Middle frontal gyrus (tissue), 1 donor: ENCODE measurements around the gene HELZ.

Source experiments
- DNase-seq: peaks from one replicate; pipeline ENCODE4 v3.0.0-alpha.2; 2015; ENCODE audit warnings: low spot score; ENCODE audit errors: extremely low spot score

HELZ gene

DNA sequence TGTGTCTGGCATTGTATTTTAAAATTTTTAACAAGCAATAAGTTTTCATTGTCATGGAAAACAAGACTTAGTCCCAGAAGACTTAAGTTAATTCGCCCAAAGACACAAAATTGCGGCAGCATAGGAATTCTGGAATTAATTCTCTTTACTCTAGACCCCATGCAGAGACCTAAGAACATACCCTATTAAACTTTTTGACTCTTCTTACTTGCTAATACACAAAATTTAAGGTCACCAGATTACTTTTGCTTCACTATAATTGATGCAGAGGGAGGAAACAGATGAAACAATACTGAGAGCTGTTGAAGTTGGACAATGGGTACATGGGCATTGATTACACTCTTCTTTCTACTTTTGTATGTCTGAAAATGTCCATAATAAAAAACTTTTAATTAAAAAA, 12.6 kb downstream of the HELZ start:
- DNase-seq, result no peak

DNA sequence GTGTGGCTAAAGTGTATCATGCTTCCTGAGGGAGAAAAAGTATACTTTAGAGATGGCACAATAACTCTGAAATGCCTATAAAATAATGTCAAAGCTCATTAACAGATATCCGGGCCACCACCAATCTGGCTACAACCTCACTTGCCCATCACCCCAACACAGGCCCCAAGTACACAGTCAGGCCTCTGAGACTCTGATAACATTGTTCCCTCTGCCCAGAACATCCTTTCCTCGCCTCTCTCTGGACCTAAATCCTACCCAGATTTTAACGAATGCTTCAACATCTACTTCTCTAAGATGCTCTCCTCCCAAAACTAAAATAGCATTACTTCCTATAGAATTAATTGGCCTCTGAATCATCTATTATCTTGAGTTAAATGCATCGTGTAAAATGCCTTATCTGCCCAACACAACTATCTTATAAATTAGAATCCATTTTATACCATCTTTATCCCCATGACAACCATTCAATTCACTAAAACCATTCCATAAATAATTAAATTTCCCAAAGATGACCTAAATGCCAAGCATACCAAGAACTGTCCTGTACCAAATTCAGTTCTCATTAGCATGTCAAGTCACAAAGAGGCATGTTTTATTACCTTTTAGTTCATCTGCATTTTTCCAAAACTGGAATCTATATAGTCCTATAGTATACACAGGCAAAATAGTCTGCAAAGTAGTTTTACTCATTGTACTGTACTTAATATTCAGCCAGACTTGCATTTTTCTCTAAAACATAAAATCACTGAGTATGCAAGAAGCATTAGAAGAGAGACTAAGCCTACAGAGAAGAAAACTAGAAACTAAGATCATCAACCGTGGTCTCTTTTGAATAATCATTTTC, 15.7 kb downstream of the HELZ start:
- DNase-seq, result no peak

DNA sequence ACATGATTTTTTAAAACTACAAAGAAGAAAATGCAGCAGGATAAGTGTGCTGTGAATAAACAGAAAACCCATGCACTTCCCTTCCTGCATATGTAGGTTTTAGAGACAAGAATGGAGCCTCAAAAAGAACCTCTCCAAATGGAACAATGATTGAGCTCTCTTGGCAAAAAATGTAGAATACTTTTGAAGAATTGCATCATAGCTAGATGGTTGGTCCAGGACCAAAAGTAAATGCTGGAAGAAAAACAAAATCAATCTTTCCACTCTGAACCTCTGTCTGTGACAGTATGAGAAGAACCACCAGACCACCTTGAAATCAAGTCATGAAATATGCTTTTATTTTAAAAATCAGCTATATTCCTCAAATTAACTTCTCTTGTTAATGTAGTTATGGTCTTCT, 17.5 kb downstream of the HELZ start:
- DNase-seq, result no peak

DNA sequence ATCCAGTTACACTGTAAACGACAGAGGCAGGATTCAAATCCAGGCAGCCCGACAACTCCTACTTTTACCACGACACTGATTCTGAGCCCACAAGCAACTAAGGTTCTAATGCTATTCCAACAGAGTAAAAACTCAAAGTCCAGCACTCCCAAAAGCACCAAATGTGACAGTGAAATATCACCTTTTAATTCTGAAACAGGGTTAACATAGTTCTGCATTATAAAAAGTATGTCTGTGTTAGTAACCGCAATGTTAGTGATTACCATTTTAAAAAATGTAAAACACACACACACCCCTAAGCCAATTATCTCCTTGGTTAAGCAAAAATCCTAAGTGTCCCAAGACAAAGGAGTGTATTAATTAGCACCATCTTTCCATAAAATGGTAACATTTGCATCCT, 19.7 kb downstream of the HELZ start:
- DNase-seq, result no peak

DNA sequence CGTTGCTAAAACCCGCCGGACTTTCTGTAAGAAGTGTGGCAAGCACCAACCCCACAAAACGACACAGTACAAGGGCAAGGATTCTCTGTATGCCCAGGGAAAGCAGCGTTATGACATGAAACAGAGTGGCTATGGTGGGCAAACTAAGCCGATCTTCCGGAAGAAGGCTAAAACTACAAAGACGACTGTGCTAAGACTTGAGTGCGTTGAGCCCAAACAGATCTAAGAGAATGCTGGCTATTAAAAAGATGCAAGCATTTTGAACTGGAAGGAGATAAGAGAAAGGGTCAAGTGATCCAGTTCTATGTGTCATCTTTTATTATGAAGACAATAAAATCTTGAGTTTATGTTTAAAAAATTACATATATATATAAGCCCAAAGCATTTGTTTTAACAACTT, 20.3 kb downstream of the HELZ start:
- DNase-seq, result no peak

DNA sequence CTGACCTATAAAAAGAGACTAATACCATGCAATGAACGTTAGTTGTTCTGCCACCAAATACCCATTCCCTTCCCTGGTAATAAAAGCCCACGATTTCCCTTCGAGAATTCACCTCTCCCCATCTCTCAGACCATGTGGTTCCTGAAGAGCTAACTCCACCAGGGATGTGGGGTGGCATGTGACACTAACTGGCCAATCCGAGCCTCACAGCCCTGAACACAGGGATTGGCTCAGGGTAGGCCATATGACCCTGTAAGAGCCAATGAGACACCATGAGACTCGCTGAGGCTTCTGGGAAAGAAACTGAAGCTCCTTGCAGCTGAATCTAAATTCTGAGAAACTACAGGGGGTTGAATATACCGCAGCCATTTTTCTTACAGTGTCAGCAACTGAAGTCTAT, 21.1 kb downstream of the HELZ start:
- DNase-seq, result no peak

DNA sequence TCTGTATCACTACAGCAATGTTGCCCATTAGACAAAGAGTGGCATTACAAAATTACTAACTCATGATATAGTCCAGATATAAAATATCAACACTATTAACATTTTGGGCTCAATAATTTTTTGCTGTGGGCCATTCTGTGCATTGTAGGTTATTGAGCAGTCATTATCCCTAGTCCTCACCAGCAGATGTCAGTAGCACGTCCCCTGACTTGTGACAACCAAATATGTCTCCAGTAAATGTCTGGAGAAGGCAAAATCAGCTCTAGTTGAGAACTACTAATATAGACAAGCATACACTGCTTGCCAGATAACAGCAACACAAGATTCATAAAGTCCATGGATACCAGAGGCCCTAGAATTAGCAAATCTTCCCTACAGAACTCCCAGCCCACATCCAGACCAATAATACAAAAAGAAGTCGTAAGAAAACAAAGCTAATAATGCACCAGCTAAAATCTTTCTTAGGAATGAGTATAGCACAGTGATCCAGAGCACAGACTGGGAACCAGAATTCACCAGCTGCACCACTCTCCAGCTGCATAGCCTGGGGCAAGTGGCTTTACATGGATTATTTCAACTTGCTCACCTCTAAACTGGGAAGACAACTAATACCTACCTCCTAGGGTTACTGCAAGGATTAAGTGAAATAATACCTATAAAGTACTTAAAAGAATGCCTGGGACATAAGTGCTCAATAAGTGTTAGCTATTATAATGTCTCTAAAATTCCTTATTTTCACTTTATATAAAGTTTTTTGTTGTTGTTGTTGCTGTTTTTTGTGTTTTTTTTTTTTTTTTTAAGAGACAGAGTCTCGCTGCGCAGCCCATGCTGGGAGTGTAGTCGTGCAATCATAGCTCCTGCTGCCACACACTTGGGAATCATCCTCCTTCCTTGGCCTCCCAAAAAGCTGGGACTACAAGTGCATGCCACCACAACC, 23.7 kb downstream of the HELZ start:
- no peak for DNase-seq

DNA sequence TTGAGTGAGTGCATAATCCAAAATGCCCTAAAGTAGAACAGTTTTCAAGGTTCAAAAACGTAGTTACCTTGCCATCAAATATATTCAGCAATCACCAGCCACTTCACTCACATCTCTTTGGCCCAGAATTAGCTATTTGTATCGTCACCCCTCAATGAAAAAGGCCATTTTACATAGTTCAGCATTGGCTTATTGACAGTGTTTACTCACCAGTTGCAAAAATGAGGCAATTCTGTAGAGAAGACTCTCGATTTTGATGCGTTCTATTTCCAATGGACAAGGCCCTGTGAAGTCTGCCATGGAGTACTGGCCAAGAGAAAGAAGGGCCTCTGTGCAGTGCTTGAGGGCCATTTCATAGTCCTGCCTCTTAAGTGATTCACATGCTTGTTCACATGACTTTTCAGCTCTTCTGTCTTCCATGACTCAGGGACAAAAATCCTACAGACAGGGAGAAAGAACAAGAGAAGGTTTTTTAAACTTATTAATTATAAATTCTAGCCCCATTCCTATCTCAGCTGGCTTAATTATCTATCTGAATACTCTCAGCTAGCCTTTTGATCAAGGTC, 26.5 kb downstream of the HELZ start:
- no peak for DNase-seq

DNA sequence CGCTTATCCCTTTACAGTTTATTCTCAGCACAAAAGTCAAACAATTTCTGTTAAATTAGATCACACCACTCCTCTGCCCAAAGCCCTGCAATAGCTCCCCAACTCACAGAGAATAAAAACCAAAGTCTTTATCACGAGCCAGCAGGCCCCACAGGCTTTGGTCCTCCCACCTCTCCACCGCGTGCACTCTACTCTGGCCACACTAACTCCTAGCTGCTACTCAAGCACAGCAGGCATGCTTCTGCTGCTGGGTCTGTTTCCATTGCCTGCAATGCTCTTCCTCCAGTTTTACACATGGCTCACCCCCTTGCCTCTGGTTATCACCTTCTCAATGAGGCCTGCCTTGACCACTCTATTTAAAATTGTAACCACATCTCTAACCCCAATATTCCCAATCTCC, 27.6 kb downstream of the HELZ start:
- no peak for DNase-seq

DNA sequence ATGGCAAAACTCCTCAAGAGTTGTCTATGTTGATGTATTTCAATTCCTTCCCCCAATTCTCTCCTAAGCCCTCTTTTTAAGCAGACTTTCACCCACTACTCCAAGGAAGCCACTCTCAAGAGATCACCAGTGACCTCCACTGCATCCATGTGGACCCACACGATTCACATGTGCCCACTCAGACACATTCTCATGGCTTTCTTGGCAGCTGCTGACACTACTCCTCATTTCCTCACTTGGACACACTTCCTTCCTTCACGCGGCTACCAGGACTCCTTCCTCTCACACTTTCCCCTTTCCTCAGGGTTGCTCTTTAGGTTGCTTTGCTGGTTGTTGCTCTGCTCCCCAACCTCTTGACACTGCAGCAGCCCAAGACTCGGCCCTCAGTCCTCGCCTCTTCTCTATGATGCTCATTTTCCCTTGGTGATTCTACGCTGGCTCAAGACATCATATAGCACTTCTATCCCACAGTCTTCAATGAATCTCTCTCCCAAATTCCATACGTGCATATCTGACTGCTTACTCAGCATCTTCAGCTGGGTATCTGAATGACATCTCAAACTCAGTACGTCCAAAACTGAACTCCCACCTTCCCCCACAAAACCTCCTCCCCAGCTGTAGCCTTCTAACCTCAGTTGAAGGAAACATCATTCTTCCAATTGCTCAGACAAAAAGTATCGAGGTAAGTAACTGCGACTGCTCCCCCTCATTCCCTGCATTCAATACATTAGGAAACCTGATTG, 28.2 kb downstream of the HELZ start:
- no peak for DNase-seq

DNA sequence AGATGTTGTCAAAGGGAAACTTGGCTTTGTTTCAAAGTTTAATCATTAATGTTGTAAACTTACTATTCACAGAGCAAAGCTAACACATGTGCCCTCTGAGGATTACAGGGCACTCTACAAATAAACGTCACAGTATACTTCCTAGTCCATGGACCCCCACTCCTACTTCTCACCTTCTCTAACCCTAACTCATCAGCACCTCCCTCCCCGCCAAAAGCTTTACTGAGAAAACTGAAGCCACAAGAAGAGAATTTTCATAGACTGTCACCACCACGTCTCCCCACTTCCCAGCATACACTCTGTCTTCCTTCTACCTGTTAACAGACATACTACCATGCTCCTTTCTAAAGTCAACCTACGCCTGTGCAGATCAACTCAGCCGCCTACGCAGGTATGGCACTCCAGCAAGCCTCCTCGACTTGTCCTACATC, 29.0 kb downstream of the HELZ start:
- no peak for DNase-seq

DNA sequence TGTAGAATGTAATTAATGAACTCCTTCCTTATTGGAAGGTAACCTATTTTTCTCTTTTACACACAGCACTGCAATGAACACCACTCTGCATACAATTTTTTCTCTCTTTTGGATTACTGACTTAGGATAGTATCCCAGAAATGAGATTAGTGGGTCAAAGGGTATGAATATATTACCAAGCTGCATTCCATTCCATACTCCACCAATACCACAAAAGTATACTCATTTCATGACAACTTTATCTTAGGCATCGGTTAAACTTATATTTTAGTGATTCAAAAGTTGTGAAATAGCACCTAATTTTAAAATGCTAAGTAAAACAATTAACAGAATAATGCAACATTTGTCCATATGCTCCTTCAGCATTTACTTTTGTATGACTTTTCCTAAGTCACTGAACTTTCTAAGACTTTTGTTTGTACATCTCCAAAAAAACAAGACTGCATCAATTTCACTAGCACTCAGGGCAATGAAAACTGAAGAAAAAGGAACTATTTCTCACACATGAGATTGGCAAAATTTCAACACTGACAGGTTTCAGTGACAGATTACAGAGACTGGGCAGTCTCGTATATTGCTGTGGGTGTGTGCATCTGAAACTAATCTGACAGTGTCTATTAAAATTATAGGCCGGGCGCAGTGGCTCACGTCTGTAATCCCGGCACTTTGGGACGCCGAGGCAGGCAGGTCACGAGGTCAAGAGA, 32.1 kb downstream of the HELZ start:
- DNase-seq, result no peak

DNA sequence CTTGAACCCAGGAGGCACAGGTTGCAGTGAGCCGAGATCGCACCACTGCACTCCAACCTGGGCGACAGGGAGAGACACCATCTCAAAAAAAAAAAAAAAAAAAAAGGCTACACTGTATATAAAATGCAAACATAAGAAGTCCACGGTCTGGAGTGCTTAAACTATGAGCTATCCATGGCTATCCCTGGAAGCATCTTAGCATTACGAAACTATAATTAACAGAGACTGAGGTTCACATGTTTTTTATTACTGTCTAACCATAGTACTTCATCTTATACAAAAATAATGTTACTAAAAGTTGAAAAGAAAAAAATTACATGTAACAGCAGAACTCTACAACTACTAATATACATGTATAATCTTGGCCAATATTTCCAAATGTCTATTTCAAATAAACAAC, 32.8 kb downstream of the HELZ start:
- no peak for DNase-seq

DNA sequence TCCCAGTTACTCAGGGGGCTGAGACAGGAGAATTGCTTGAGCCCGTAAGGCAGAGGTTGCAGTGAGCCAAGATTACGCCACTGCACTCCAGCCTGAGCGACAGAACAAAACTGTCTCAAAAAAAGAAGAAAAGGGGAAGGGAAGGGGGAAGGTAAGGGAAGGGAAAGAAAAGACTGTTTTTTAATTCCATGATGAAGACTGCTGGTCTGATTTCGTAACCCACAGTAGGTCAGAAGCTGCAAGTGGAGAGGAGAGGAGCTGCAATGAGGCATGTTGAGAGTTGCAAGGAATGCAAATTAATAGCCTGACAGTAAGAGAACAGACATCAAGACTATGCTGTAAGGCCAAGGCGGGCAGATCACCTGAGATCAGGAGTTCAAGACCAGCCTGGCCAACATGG, 33.3 kb downstream of the HELZ start:
- DNase-seq, result no peak

DNA sequence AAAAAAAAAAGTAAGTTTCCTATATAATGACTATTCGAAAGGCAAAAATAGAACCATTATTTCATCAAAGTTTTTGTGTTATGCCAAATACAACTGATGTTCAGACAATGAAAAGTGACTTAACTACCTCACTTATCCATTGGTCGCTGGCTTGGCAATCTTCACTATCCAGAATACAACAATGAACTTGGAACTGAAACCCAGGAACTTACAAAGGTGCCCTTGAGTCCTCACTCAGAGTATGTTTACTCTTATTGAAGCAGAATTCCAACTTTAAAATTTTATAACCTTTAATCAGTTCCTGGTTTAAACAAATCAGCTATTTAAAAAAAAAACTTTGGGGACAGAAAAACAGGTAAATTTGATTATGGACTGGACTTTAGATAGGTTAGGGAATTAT, 34.1 kb downstream of the HELZ start:
- no peak for DNase-seq

DNA sequence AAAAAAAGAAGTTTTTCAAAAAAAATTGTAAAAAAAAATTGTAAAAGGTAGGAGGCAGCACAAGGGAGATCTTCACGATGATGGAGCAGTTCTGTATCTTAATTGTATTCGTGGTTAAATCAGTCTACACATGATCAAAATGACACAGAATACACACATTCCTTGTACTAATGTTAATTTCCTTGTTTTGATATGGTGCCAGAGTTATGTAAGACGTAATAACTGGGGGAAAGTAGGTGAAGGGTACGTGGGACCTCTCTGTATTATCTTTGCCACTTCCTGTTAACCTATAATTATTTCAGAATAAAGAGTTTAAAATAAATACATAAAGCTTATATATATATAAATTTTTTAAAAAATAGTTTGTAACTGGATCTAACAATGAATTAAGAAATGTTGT, 36.8 kb downstream of the HELZ start:
- DNase-seq, result no peak

DNA sequence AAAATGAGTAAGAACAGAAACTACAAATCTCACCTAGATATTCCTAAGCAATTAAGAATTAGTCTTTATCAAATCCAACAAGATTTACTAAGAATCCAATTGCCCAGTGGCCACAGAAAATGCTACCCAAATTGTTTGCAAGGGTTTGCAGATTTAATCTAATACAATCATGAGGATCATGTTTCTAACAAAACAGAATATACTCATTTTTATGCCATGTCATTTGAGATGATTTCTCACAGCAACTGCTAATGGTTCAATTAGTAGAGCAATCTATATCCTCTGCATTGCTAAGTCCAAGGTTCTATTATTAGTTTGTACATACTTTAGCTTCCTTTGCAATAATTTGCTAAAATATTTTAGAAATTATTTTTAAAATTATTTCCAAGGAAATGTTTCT, 41.2 kb downstream of the HELZ start:
- no peak for DNase-seq

DNA sequence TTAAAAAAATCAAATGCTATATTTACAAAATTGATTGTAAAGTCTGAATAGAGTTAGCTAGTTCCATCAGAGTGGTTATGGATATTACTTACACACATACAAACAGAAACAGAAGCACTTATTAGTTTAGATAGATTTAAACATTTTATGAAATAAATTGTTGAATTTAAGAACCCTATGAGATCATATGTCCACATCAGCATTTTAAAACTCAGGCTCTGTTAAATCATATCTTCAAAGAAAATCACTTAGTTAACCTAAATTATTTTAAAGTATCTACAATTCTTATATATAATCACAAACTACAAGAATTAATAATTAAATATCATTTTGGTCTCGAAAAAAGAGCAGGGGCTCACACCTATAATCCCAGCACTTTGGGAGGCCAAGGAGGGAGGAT, 42.5 kb downstream of the HELZ start:
- DNase-seq, result no peak

DNA sequence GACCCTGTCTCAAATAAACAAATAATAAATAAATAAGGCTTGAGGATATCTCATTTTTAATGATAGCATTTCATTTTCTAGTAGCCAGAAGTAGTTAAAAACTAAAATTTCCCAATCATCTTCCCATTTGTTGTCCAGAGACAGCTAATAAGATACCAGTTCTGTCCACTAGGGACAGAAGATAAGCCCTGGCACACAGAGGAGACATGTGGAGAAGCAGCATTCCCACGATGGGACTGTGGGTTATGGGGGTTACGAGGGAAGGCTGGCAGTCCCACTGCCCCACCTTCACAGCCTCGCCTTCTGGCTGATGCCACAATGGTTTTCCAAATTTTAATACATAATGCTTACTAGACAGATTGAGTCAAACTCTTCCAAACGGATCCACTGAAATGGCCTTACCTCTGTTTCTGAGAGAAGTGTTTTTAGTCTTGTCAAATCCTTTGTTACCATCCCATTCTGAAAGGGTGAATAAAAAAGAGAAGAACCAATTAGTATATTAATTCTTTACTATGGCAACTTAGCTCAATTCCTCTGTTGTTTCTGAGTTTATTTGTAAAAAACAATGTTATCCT, 44.2 kb downstream of the HELZ start:
- DNase-seq, result no peak

DNA sequence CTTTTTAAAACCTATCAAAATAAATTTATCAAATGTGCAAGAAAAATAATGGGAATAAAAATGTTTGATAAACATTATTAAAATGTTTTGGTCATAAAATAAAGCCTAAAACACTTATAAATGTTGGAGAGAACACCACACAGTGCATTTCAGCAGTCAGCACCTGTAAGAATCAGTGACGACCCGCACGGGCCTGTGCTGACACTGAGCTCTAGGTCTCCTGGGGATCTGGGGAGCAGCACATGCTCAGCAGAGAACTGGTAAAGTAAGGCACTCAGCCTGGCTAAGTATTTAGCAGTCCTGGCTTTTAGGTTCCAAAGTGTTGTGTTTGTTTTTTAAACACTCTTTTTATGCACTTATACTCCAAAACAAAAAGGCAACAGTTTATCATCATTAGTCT, 46.9 kb downstream of the HELZ start:
- DNase-seq, result no peak
